ENCODE data around the gene NOP16. TPM values are rescaled to one million over a fixed set of nuclear protein-coding genes. Genes with fewer than 3 reads are reported as not detected.

The NOP16 gene
- polyA plus RNA-seq, 1 experiment = 36.8 TPM

GRCh38 chr5:176420086-176420485 is 31.7 kb upstream of the NOP16 start:
- H3K27me3 ChIP-seq (ENCODE audit: control insufficient read depth, insufficient read depth, low read length) = no peaks in the 10 kb centered on the region; the same call in 1 of the 2 replicates
- POLR2A ChIA-PET = no interaction called here
- no peak overlapping the region for H3K4me3 ChIP-seq (ENCODE audit: low read depth, low read length)
- TF ChIP-seq CTCF (IDR thresholded peaks at IDR 0.05; ENCODE audit: insufficient read depth, low read depth, low read length) = no peak
- no peak for DNase-seq (ENCODE audit: low read depth)
- CTCF ChIA-PET = interaction anchor here (1.0 to 1.5 kb wide), 2 partner anchors 9 to 28 kb away, joined by 3 to 4 read pairs; partner anchors contain the start of gene FAF2
- no peaks in the 10 kb centered on the region for H3K36me3 ChIP-seq (ENCODE audit: control insufficient read depth, insufficient read depth, low read length)

- POLR2A ChIA-PET = no interaction called here
- CTCF ChIA-PET = interaction anchor here (0.9 to 3.4 kb wide), 5 partner anchors 9 to 155 kb away, joined by 3 to 25 read pairs (median 6); partner anchors contain the start of gene FAF2
- no peak for TF ChIP-seq CTCF (IDR thresholded peaks at IDR 0.05; ENCODE audit: insufficient read depth, low read depth, low read length)
- Histone ChIP-seq H3K36me3 (ENCODE audit: control insufficient read depth, insufficient read depth, low read length) (no peaks in the 10 kb centered on the region), H3K27me3 (ENCODE audit: control insufficient read depth, insufficient read depth, low read length) (no peaks in the 10 kb centered on the region; the same call in 1 of the 2 replicates), H3K4me3 (ENCODE audit: low read depth, low read length) (no peak overlapping the region)
- no peak for DNase-seq (ENCODE audit: low read depth)
Observed at GRCh38 chr5:176418251-176418650, 29.9 kb upstream of the NOP16 start.

- no peak for DNase-seq (ENCODE audit: low read depth)
- Histone ChIP-seq H3K4me3 (ENCODE audit: low read depth, low read length) (no peak overlapping the region; the same call in 1 of the 2 replicates), H3K27me3 (ENCODE audit: control insufficient read depth, insufficient read depth, low read length) (no peaks in the 10 kb centered on the region), H3K36me3 (ENCODE audit: control insufficient read depth, insufficient read depth, low read length) (no peaks in the 10 kb centered on the region)
- POLR2A ChIA-PET = interaction anchor here (0.5 kb wide), 1 partner anchor 121 kb away, joined by 6 read pairs; no protein-coding TSS in a partner anchor
- CTCF ChIA-PET = interaction anchor here (0.6 to 3.4 kb wide), 16 partner anchors 13 to 244 kb away, joined by 3 to 25 read pairs (median 4); partner anchors contain the start of genes FAF2 and RNF44
- TF ChIP-seq CTCF (IDR thresholded peaks at IDR 0.05; ENCODE audit: insufficient read depth, low read depth, low read length) = no peak
Observed at GRCh38 chr5:176416965-176417364, 28.6 kb upstream of the NOP16 start.

GRCh38 chr5:176415952-176416924 is 27.8 kb upstream of the NOP16 start, which contains the start of gene CLTB:
TSS of gene CLTB (minus strand) at chr5:176416539. CDS start at chr5:176416363, 176 bp downstream.
- TF ChIP-seq CTCF (IDR thresholded peaks at IDR 0.05; ENCODE audit: insufficient read depth, low read depth, low read length) = 0 out of 2 replicates have a peak, but pooled peaks have one; percentile 16
- POLR2A ChIA-PET = no interaction called here
- H3K4me3 ChIP-seq (ENCODE audit: low read depth, low read length) = peak within 1 kb of the TSS; percentile 84
- CTCF ChIA-PET = interaction anchor here (0.6 to 3.4 kb wide), 25 partner anchors 10 to 683 kb away, joined by 3 to 25 read pairs (median 3); partner anchors contain the start of genes FAF2 and RNF44
- DNase-seq (ENCODE audit: low read depth) = no peak
- no peaks in the 10 kb centered on the region for H3K27me3 ChIP-seq (ENCODE audit: control insufficient read depth, insufficient read depth, low read length)
- no peaks in the 10 kb centered on the region for H3K36me3 ChIP-seq (ENCODE audit: control insufficient read depth, insufficient read depth, low read length)
